CD8-positive, alpha-beta memory T cell (primary cell): ENCODE results near the gene HSPH1. TPM values are rescaled to one million over a fixed set of nuclear protein-coding genes. Genes with fewer than 3 reads are reported as not detected.
A peak's percentile ranks its signal among the peaks of the same experiment; 100 is the strongest.

ENCODE experiments used
- CTCF ChIA-PET: fragments of 350-600 bp; sonication (Branson Sonifier 250); formaldehyde crosslinking; loops from one replicate; lab custom pipeline; 2021; ENCODE audit warnings: antibody characterized with exemption; lab: Charles Lee
- POLR2A ChIA-PET: fragments of 350-600 bp; sonication (Branson Sonifier 250); formaldehyde crosslinking; loops from one replicate; lab custom pipeline; 2021; ENCODE audit warnings: antibody characterized with exemption; lab: Charles Lee
- DNase-seq, 5 donors: peaks; one replicate each; pipeline versions ENCODE4 v3.0.0 to v3.0.0-alpha.2; 2020 to 2022; ENCODE audit warnings: mixed read lengths in 1 of 5
- H3K27ac ChIP-seq: one replicate; pipeline ENCODE4 v1.7.0; 2013; ENCODE audit warnings: low read depth, mild to moderate bottlenecking, low read length, moderate library complexity
- H3K27me3 ChIP-seq: 2 replicates; pipeline ENCODE4 v1.7.0; 2013; ENCODE audit warnings: low read length, mild to moderate bottlenecking; ENCODE audit not compliant: insufficient read depth, poor library complexity, severe bottlenecking
- H3K36me3 ChIP-seq: 2 replicates; pipeline ENCODE4 v1.7.0; 2013; ENCODE audit warnings: mild to moderate bottlenecking, low read length, moderate library complexity; ENCODE audit not compliant: insufficient read depth
- H3K4me1 ChIP-seq: 2 replicates; pipeline ENCODE4 v1.7.0; 2013; ENCODE audit warnings: mild to moderate bottlenecking, low read length, moderate library complexity; ENCODE audit not compliant: insufficient read depth
- H3K4me3 ChIP-seq: 2 replicates; pipeline ENCODE4 v1.7.0; 2013; ENCODE audit warnings: mild to moderate bottlenecking, low read length
- H3K9me3 ChIP-seq: 2 replicates; pipeline ENCODE4 v1.7.0; 2013; ENCODE audit warnings: mild to moderate bottlenecking, low read length
- H3K27ac Mint-ChIP-seq, 8 donors: one replicate each; pipeline ENCODE4 v1.8.0; 2020 to 2021; ENCODE audit warnings: mixed read lengths in 8 of 8, mild to moderate bottlenecking in 6 of 8, inconsistent platforms in 3 of 8, moderate library complexity in 3 of 8
- H3K27me3 Mint-ChIP-seq, 2 donors: one replicate each; pipeline ENCODE4 v1.8.0; 2020 to 2021; ENCODE audit warnings: mixed read lengths in 2 of 2, mild to moderate bottlenecking in 1 of 2, moderate library complexity in 1 of 2
- H3K36me3 Mint-ChIP-seq, 3 donors: one replicate each; pipeline ENCODE4 v1.8.0; 2020 to 2021; ENCODE audit warnings: mixed read lengths in 3 of 3, inconsistent platforms in 1 of 3, mild to moderate bottlenecking in 1 of 3
- H3K4me1 Mint-ChIP-seq, 3 donors: one replicate each; pipeline ENCODE4 v1.8.0; 2020 to 2021; ENCODE audit warnings: mixed read lengths in 3 of 3, inconsistent platforms in 1 of 3, mild to moderate bottlenecking in 1 of 3
- H3K4me3 Mint-ChIP-seq, 7 donors: one replicate each; pipeline ENCODE4 v1.8.0; 2020 to 2021; ENCODE audit warnings: mixed read lengths in 7 of 7, mild to moderate bottlenecking in 6 of 7, moderate library complexity in 4 of 7, inconsistent platforms in 2 of 7
- H3K9me3 Mint-ChIP-seq, 5 donors: one replicate each; pipeline ENCODE4 v1.8.0; 2020 to 2022; ENCODE audit warnings: mixed read lengths in 5 of 5, mild to moderate bottlenecking in 3 of 5, moderate library complexity in 2 of 5, inconsistent platforms in 1 of 5
- polyA plus RNA-seq: library from polyadenylated mRNA; unstranded; fragments of 300-500 nt; fragmentation: Illumina TruSeq; gene quantifications from one replicate; pipeline ENCODE4 v1.2.3, GENCODE V29; 2021
- total RNA-seq, 2 experiments: library from RNA; stranded (reverse); gene quantifications; one replicate each; pipeline ENCODE4 v1.2.3, GENCODE V29; 2021

Gene HSPH1
- total and polyA plus RNA-seq, 3 experiments from 2014 or later = 50.5 to 329 (median 316) TPM

DNA sequence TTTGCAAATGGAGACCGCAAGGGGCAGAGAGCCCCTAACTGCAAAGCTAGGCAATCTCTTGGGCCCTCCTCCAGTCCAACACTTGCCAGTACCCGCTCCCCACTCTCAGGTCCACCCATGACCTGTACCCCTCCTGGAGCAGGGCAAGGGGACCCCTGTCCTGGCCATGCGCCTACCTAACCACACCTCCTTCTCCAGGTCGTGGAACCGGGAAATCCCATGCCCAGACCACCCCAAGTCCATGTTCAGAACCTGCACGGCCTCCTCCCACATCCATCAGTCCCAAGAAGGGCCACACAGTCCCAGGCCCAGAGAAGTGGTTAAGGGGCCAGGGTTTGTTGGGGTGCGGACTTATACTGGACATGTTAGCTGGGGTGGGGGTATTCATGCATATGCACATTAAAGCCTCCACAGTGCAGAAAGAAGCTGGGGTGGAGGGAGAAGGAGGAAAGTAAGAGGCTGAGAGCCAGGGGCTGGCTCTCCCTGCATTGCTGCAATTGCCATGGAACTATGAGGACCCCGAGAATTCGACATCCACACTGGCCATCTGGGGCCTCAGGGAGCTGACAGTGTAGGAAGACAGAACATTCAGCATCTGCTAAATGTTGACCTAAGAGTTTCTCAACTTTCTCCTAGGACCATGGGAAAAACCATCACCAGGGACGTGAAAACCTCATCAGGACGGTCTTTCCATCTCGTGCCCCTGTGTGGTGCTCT, 39.0 kb downstream of the HSPH1 start:
- Histone ChIP-seq H3K4me3 (no peak overlapping the region), H3K9me3 (no peaks in the 10 kb centered on the region), H3K36me3 (no peaks in the 10 kb centered on the region), H3K27ac (no peak overlapping the region), H3K27me3 (peaks cover 4% of the 10 kb centered on the region), H3K4me1 (no peaks in the 10 kb centered on the region)
- peaks cover 0 to 2% (median 0%) of the 10 kb centered on the region in 5 donors for H3K9me3 Mint-ChIP-seq
- no peaks in the 10 kb centered on the region for H3K36me3 Mint-ChIP-seq
- H3K27me3 Mint-ChIP-seq = peaks cover 25 to 67% of the 10 kb centered on the region in 2 donors
- H3K4me3 Mint-ChIP-seq = no peak overlapping the region
- ChIA-PET CTCF (no interaction called here), POLR2A (no interaction called here)
- no peak for DNase-seq
- H3K4me1 Mint-ChIP-seq = no peaks in the 10 kb centered on the region
- peak overlapping the region in 1 of 8 donors; percentile 43 for H3K27ac Mint-ChIP-seq

DNA sequence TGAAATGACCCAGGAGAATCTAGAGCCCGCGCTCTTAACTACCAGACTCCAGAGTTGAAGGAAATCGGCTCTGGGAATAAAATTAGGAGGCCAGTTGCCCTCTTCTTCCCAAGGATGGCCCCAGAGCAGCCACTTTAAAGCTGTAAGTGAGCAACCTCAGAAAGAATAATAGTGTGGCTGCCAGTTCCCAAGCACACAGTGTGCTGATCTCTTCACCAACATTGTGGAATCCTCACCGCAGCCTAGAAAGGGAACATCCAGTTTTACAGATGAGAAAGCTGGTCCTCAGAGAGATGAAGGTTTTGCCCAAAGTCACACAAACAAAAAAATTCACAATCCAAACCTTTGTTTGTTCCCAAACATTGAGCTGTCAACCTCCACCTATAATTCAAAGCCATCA, 39.6 kb downstream of the HSPH1 start:
- DNase-seq = no peak
- H3K9me3 ChIP-seq = no peaks in the 10 kb centered on the region
- Mint-ChIP-seq H3K4me1 (no peaks in the 10 kb centered on the region), H3K9me3 (peaks cover 0 to 2% (median 0%) of the 10 kb centered on the region in 5 donors), H3K27ac (no peak overlapping the region), H3K27me3 (peaks cover 20 to 69% of the 10 kb centered on the region in 2 donors), H3K4me3 (no peak overlapping the region), H3K36me3 (no peaks in the 10 kb centered on the region)
- peaks cover 4% of the 10 kb centered on the region for H3K27me3 ChIP-seq
- no peaks in the 10 kb centered on the region for H3K4me1 ChIP-seq
- H3K27ac ChIP-seq = no peak overlapping the region
- no peak overlapping the region for H3K4me3 ChIP-seq
- POLR2A ChIA-PET = no interaction called here
- no peaks in the 10 kb centered on the region for H3K36me3 ChIP-seq
- CTCF ChIA-PET = no interaction called here

DNA sequence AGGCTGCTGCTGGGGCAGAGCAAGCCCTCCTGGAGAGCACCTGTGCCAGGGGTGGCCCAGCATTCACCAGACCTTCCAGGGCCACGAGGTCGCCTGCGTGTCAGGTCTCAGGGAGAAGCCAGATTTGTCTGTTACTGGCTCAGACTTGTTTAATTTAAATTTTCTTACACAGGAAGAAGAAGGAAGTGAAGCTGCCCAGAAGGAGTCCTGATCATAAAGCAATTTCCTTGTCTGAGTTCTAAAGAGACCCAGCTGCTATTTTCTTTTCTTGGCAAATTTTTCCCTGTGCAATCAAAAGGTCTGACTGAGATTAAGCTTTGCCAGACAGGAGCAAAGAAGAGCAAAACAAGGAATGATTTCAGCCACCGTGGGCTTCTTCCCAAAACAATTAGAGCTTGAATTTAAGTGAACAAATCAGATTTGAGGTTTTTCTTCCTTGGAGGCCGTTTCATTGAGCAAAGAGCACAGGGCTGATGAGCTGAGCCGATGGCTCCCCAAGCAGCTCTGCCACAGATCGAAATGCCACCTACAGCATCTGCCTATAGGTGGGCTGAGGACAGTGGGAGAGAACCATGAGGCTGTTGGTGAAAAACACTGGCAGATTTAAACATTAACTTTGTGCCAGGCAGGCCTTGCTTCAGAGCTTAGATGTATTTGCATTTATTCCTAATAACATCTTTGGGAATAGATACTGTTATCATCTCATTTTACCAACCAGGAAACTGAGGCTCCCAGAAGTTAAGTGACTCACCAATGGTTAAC, 40.1 kb downstream of the HSPH1 start:
- Histone ChIP-seq H3K27me3 (peaks cover 4% of the 10 kb centered on the region), H3K4me1 (no peaks in the 10 kb centered on the region), H3K4me3 (no peak overlapping the region), H3K36me3 (no peaks in the 10 kb centered on the region), H3K27ac (no peak overlapping the region), H3K9me3 (no peaks in the 10 kb centered on the region)
- H3K27ac Mint-ChIP-seq = no peak overlapping the region
- no peaks in the 10 kb centered on the region for H3K36me3 Mint-ChIP-seq
- DNase-seq = no peak
- CTCF ChIA-PET = no interaction called here
- H3K9me3 Mint-ChIP-seq = peaks cover 0 to 3% (median 0%) of the 10 kb centered on the region in 5 donors
- H3K4me3 Mint-ChIP-seq = no peak overlapping the region
- peaks cover 20 to 69% of the 10 kb centered on the region in 2 donors for H3K27me3 Mint-ChIP-seq
- no peaks in the 10 kb centered on the region for H3K4me1 Mint-ChIP-seq
- POLR2A ChIA-PET = no interaction called here

DNA sequence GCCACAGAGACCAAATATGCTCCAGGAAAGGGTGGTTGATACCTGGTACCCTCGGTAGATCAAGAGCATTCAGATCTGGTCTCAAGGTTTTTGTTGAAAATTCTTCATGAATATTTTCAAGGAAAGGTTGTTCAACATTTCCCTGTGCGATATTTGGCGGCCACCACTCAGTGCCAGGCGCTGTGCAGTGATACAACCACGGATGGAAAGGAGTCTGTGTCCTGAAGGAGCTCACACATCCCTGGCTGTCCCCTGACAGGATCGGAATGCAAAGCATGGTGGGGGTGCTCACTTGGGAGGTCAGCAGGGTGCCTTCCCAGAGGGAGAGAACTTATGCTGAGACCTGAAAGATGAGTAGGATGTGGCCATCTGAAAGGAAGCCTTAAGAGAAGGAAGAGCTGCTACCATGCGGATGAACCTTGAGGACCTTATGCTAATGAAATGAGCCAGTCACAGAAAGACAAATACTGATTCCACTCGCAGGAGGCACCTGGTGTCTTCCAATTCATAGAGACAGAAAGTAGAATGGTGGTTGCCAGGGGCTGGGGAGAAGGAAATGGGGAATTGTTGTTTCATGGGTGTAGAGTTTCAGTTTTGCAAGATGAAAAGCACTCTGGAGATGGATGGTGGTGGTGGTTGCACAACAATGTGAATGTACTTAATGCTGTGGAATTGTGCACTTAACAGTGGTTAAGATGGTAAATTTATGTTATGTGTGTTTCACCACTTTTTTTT, 41.6 kb downstream of the HSPH1 start:
- Histone ChIP-seq H3K36me3 (no peaks in the 10 kb centered on the region), H3K4me1 (no peaks in the 10 kb centered on the region), H3K27me3 (peaks cover 4% of the 10 kb centered on the region), H3K4me3 (no peak overlapping the region), H3K9me3 (no peaks in the 10 kb centered on the region), H3K27ac (no peak overlapping the region)
- H3K36me3 Mint-ChIP-seq = no peaks in the 10 kb centered on the region
- ChIA-PET POLR2A (no interaction called here), CTCF (no interaction called here)
- H3K4me1 Mint-ChIP-seq = no peaks in the 10 kb centered on the region
- peaks cover 19 to 67% of the 10 kb centered on the region in 2 donors for H3K27me3 Mint-ChIP-seq
- H3K4me3 Mint-ChIP-seq = no peak overlapping the region
- H3K9me3 Mint-ChIP-seq = peaks cover 0 to 3% (median 0%) of the 10 kb centered on the region in 5 donors
- no peak for DNase-seq
- H3K27ac Mint-ChIP-seq = no peak overlapping the region

DNA sequence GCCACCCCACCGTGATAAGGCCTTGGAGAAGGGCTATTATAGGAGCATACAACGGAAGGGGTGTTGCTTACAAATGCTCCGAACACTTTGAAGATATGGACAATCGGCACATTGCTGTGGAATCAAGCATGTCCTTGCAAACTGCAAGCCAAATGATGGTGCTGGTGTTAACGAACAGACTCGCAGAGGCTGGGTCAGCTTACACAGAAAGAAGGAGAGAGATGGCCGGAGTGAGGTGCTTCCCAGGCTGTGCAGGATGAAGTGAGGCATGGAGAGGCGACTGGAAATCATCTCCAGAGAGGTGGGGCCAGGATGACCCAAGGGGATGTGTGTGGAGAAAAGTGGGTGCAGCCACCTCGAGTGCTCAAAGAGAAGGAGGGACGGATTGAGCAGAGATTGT, 42.2 kb downstream of the HSPH1 start:
- Histone ChIP-seq H3K27me3 (peaks cover under 1% of the 10 kb centered on the region), H3K27ac (no peak overlapping the region), H3K36me3 (no peaks in the 10 kb centered on the region), H3K9me3 (no peaks in the 10 kb centered on the region), H3K4me3 (no peak overlapping the region), H3K4me1 (no peaks in the 10 kb centered on the region)
- no peak overlapping the region for H3K27ac Mint-ChIP-seq
- H3K9me3 Mint-ChIP-seq = peaks cover 0 to 3% (median 0%) of the 10 kb centered on the region in 5 donors
- no peak overlapping the region for H3K4me3 Mint-ChIP-seq
- no peak for DNase-seq
- H3K36me3 Mint-ChIP-seq = no peaks in the 10 kb centered on the region
- POLR2A ChIA-PET = no interaction called here
- CTCF ChIA-PET = no interaction called here
- peaks cover 15 to 61% of the 10 kb centered on the region in 2 donors for H3K27me3 Mint-ChIP-seq
- H3K4me1 Mint-ChIP-seq = no peaks in the 10 kb centered on the region

DNA sequence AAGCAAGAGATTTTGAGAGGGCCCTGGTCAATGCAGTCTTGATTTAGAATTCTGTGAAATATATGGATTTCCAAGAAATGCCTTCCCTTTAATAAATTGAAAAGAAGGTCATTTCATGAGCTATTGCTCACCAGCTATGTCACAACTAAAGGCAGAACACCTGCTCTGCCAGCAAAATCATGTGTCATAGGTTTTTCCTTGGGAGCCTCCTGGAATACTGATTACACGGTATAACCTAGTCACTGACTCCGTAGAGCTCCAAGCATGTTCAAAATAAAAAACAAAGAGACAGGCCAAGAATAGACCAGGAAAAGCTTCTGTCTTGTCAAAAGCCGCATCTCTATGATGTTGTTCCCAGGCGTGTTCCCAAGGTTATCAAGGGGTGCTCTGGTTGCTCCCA, 45.5 kb downstream of the HSPH1 start:
- no peaks in the 10 kb centered on the region for H3K36me3 ChIP-seq
- Mint-ChIP-seq H3K27ac (no peak overlapping the region), H3K9me3 (peaks cover 0 to 3% (median 0%) of the 10 kb centered on the region in 5 donors), H3K36me3 (no peaks in the 10 kb centered on the region), H3K27me3 (peaks cover 7 to 63% of the 10 kb centered on the region in 2 donors), H3K4me3 (no peak overlapping the region), H3K4me1 (no peaks in the 10 kb centered on the region)
- no peaks in the 10 kb centered on the region for H3K9me3 ChIP-seq
- ChIA-PET POLR2A (no interaction called here), CTCF (no interaction called here)
- H3K4me1 ChIP-seq = no peaks in the 10 kb centered on the region
- H3K27ac ChIP-seq = no peak overlapping the region
- no peaks in the 10 kb centered on the region for H3K27me3 ChIP-seq
- H3K4me3 ChIP-seq = no peak overlapping the region
- DNase-seq = no peak

DNA sequence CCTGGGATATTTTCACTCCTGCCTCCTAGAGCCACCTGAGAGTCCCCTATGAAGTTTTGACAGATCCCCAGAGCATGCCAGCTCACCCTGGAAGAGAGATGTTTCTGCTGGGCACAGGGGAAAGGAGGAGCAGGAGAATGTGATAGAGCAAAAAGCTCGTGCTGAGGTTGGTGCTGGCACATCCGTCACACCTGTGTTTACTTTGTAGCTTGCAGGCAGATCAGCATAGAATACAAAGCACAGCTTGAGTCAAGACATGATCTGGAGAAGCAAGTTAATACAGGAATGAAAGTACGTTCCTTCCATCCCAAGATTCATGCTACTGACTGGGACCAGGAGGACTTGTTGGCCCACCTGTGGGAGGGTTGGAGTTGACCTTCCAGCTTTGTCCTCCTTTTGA, 46.1 kb downstream of the HSPH1 start:
- no peak overlapping the region for H3K27ac ChIP-seq
- ChIA-PET CTCF (no interaction called here), POLR2A (no interaction called here)
- H3K27me3 ChIP-seq = no peaks in the 10 kb centered on the region
- no peaks in the 10 kb centered on the region for H3K36me3 ChIP-seq
- Mint-ChIP-seq H3K27ac (no peak overlapping the region), H3K9me3 (peaks cover 0 to 3% (median 0%) of the 10 kb centered on the region in 5 donors), H3K36me3 (no peaks in the 10 kb centered on the region), H3K4me1 (no peaks in the 10 kb centered on the region), H3K27me3 (peaks cover 7 to 62% of the 10 kb centered on the region in 2 donors), H3K4me3 (no peak overlapping the region)
- H3K9me3 ChIP-seq = no peaks in the 10 kb centered on the region
- H3K4me3 ChIP-seq = no peak overlapping the region
- no peaks in the 10 kb centered on the region for H3K4me1 ChIP-seq
- DNase-seq = no peak

DNA sequence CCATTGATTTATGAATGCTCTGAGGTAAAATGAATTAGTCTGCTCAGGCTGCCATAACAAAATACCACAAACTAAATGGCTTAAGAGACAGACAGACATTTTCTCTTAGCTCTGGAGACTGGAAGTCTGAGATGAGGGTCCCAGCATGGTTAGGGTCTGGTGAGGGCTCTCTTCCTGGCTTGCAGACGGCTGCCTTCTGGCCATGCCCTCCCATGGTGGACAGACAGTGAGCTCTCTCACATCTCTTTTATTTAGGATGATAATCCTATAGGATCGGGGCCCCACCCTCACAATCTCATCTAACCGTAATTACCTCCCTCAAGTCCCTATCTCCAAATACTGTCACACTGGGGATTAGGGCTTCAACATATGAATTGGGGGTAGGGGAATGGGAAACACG, 47.1 kb downstream of the HSPH1 start:
- Histone ChIP-seq H3K4me1 (no peaks in the 10 kb centered on the region), H3K9me3 (no peaks in the 10 kb centered on the region), H3K4me3 (no peak overlapping the region), H3K36me3 (no peaks in the 10 kb centered on the region), H3K27me3 (no peaks in the 10 kb centered on the region), H3K27ac (no peak overlapping the region)
- no peaks in the 10 kb centered on the region for H3K36me3 Mint-ChIP-seq
- H3K27me3 Mint-ChIP-seq = peaks cover 0 to 56% of the 10 kb centered on the region in 2 donors
- peaks cover 0 to 3% (median 0%) of the 10 kb centered on the region in 5 donors for H3K9me3 Mint-ChIP-seq
- no peak overlapping the region for H3K4me3 Mint-ChIP-seq
- POLR2A ChIA-PET = no interaction called here
- DNase-seq = no peak
- H3K4me1 Mint-ChIP-seq = no peaks in the 10 kb centered on the region
- CTCF ChIA-PET = no interaction called here
- no peak overlapping the region for H3K27ac Mint-ChIP-seq
